ENCODE data around the gene ERV3-1.
"Not testable (repeated sequence)": the region's sequence is repeated elsewhere in the genome, so short reads cannot be mapped to it uniquely, and the experiment has no call there.

ERV3-1 gene, protein sequence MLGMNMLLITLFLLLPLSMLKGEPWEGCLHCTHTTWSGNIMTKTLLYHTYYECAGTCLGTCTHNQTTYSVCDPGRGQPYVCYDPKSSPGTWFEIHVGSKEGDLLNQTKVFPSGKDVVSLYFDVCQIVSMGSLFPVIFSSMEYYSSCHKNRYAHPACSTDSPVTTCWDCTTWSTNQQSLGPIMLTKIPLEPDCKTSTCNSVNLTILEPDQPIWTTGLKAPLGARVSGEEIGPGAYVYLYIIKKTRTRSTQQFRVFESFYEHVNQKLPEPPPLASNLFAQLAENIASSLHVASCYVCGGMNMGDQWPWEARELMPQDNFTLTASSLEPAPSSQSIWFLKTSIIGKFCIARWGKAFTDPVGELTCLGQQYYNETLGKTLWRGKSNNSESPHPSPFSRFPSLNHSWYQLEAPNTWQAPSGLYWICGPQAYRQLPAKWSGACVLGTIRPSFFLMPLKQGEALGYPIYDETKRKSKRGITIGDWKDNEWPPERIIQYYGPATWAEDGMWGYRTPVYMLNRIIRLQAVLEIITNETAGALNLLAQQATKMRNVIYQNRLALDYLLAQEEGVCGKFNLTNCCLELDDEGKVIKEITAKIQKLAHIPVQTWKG

DNA sequence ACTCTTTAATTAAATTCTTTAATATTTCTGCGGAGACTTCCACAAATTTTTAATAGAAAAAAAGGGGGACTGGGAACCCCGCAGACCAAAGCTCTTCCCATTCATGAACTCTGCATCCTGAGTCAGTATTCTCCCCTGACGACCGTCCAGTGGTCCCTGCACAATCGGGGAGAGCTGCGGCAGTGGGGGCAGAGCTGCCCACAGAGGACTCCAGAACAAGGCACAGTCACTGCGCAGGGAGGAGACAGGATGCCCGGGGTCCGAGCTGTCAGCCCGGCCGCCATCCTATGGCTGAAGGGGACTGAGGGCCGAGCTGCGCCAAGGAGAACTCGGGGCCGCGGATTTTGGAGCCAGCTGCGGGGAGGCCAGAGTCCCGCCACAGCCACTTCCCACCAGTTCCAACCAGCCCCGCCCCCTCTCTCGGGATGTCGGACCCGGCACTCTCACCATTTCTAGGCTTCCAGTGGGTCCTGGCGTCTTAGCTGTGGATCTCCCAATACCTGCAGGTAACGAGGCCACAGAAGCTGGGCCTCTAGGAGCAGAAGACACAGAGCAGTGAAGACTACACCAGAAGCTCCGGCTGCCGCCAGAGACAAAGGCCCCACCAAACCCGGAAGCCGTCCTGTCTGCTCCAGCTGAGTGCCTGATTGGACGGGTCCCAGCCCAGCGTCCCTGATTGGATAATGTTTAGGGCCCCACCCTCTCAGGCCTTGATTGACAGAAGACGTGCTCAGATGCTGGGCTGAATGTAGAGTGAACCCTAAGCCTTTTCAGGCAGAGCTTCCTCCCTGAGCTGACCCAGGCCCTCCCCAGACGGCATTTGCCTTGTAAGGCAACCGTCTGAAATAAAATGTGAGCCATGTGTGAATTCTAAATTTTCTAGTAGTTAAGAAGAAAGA, at the start of gene ERV3-1:
TSS of gene ERV3-1 (minus strand) at position 594 of the 899 bp plus-strand sequence. CDS start 13,661 bp downstream, outside the sequence.
- peak; percentile 98 for DNase-seq

DNA sequence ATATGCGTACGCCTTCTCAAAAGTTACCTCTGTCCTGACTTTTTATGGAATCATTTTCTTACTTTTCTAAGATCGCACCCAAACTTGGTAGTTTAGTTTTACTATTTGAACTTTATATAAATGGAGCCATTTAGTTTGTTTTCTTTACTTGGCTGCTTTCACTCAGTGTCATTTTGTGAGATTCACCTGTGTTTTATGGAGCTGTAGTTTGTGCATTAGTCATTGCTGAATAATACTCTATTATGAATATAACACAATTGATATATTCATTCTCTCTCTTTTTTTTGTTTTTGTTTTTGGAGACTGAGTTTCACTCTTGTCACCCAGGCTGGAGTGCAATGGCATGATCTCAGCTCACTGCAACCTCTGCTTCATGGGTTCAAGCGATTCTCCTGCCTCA, 49.3 kb upstream of the ERV3-1 start:
- DNase-seq: not testable (repeated sequence)

DNA sequence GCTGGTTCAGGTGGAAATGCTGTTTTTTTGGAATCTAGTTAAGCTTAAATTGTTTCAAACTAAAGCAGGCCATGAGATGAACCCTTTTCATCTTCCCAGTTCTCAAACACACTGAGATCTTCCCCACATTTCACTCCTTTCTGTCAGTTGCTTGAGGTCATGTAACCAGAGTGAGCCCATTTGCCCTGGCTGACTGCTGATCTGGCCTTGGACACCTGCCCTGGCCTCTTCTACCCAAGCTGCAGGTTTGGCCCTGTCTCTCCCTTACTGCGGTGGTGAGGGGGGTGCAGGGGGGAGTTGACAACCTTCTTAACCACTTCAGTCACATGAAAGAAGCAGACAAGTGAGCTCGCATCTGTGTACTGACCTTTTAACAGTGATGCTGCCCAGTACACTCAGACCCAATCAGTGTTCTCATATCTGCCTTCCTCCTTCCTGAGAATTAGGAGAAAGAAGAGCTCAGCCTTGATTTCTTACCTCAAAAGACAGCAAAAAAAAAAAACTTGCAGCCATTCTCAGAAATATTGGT, 48.0 kb upstream of the ERV3-1 start:
- DNase-seq: not testable (repeated sequence)

DNA sequence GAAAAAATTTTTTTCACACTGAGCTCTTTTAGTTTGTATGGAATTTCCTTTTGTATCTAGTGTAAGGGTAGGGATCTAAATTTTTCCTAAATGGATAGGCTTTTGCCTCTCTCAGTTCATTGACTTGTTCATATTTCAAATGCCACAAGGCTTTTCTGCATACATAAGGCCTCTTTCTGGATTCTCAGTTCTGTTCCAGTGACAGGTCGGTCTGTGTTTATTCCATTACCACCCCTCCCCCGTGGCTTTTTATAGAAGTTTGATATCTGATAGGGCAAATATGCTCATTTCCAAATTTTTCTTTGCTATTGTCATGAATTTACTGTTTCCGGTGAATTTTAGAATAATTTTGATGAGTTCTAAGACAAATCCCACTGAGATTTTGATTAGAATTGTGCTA, 45.2 kb upstream of the ERV3-1 start:
- not testable (repeated sequence) for DNase-seq

DNA sequence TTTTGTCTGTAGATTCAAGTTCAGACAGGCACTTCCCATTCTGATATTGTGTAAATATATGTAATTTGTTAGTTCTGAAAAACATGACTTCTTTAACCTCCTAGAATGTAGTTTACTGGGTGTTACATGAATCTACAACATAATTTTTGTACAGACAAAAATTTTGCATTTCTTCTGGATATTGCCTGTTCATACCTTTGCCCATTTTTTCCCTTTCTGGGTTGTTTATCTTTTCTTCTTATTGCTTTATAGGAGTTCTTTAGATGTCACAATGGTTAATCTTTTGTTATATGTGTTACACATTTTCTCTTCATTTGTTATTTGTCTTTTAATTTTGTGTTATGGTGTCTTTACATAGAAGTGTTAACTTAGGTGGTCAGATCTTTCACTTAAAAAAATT, 44.7 kb upstream of the ERV3-1 start:
- not testable (repeated sequence) for DNase-seq

DNA sequence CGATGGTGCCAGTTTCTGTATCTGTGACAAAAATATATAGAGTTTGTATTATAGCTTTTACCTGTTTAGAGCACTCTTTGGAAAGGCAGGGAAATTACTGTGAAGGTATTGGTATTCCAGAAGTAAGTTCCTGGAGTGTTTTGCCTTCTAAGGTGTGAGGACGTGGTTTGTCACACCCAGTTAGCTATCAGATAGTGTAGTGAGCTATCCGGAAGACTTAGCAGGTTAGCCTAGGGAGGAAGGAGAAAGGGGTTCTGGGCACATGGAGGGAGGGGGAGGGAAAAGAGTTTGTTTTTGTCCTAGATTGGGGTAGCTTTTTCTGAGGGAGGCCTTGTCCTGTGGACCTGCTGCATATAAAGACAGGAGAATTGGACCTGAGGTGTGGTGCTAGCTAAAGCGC, 39.8 kb upstream of the ERV3-1 start:
- not testable (repeated sequence) for DNase-seq

DNA sequence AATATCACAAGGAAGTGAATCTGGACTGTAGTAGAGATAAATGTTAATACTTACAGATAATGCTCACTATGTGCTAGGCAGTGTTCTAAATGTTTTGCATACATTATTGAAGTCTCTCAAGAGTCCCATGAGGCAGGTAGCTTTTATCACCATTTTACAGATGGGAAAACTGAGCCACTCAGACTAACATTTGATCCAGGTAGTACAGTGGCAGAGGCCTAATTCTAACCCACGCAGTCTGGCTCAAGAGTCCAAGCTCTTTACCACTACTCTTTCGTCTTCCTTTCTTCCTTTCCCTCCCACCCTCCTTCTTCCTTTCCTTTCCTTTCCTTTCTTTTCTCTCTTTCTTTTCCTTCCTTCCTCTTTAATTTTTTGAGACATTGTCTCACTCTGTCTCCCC, 39.1 kb upstream of the ERV3-1 start:
- not testable (repeated sequence) for DNase-seq

DNA sequence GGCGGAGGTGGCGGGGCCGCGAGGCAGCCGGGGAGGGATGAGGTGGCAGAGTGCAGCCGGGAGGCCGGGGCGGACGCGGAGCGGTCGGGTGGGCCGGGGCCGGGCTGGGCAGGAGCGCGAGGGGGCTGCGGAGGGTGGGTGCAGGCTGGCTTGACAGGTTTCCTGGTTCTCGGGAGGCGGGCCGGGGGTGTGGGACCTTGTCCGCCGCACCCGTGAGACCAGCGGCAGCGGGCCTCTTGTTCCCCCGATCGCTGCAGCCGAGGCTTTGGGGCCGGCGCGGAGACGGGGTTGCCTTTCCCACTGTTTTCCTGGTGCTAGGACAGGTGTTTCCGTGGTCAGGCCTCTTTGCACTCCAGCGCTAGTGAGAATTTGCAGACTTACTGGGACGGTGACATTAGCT, 32.3 kb upstream of the ERV3-1 start:
- DNase-seq: peak; percentile 65

DNA sequence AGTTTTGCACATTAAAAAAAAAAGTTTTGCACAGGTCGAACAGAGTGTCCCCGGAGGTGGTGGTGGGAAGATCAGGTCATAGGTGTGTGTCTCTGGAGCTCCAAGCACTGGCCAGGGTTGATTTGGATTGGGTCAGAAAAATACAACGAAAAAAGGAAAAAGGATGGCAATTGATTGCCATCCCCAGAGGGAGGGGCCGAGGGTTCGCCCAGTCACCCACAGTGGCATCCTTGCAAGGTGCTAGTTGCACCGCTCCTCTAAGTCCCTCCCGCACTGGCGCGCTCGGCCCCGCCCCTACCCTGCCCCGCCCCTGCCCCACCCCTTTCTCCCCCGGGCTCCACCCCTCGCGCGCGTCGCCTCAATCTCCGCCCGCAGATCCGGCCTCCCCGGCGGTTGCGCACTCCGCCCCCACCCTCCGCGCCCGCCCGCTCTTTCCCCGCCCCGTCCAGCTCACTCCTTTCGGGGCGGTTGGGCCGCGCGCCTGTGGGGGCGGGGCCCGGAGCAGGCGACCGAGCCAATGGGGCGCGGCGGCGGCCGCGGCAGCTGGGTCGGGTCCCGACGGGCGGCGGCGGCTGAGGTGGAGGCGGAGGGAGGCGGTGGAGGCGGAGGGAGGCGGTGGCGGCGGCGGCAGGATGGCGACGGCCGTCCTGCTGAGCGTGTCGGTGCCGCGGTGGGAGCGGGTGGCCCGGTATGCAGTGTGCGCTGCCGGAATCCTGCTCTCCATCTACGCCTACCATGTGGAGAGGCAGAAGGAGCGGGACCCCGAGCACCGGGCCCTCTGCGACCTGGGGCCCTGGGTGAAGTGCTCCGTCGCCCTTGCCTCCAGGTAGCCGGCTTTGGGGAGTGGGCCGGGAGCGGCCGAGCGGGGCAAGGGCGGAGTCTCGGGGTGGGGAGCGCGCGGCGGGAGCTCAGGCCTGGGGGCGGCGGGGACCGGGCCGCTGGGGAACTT, 31.5 kb upstream of the ERV3-1 start:
- peak; percentile 97 for DNase-seq

DNA sequence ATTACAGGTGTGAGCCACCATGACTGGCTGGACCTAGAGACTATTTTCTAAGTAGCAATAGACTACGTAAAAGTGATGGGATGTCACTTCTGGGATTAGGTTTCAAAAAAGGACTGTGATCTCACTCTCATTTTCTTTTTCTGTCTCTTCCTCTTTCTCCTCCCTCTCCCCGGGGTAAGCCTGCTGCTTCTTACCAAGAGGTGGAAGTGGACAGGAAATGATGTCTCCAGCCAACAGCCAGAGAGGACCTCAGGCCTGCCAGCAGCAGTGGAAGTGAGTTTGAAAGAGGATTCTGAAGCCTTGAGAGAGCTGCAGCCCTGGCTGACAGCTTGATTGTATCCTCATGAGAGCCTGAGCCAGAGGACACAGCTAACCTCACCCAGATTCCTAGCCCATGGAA, 30.0 kb upstream of the ERV3-1 start:
- not testable (repeated sequence) for DNase-seq

DNA sequence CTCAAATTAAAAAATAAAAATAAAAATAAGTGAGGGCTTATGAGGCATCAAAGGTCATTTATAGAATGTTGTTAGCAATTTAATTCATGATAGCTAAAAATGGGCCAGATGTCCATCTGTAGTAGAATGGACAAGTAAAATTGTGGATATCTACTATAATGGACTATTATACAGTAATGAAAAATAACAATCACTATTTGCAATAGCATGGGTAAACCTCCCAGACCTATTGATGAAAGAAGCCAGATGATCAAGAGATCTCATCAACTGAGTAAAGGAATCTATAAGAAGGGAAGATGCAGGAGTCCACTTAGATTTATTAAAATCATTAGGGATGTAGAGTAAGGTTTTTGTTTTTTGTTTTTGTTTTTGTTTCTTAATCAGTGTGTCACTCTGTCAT, 29.0 kb upstream of the ERV3-1 start:
- not testable (repeated sequence) for DNase-seq

DNA sequence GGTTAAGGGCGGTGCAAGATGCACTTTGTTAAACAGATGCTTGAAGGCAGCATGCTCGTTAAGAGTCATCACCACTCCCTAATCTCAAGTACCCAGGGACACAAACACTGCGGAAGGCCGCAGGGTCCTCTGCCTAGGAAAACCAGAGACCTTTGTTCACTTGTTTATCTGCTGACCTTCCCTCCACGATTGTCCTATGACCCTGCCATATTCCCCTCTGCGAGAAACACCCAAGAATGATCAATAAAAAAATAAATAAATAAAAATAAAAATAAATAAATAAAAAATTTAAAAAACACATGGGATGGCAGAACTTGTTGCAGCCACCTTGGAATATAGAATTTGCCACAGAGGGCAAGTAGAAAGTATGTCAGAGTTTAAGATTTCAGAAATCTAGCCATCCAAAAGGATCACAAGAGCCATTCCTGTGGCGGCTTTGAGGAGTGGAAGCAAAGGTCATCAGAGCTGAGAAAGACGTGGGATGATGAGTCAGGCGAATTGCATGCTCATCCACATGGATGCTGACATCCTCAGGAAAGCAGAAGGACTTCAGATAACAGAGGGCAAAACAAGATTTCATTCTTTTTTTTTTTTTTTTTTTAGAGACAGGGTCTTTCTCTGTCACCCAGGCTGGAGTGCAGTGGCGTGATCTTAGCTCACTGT, 27.8 kb upstream of the ERV3-1 start:
- DNase-seq: not testable (repeated sequence)

DNA sequence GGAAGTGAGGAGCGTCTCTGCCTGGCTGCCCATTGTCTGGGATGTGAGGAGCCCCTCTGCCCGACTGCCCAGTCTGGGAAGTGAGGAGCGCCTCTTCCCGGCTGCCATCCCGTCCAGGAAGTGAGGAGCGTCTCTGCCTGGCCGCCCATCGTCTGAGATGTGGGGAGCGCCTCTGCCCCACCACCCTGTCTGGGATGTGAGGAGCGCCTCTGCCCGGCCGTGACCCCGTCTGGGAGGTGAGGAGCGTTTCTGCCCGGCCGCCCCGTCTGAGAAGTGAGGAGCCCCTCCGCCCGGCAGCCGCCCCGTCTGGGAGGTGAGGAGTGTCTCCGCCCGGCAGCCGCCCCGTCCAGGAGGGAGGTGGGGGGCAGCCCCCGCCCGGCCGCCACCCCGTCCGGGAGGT, 26.9 kb upstream of the ERV3-1 start:
- not testable (repeated sequence) for DNase-seq

DNA sequence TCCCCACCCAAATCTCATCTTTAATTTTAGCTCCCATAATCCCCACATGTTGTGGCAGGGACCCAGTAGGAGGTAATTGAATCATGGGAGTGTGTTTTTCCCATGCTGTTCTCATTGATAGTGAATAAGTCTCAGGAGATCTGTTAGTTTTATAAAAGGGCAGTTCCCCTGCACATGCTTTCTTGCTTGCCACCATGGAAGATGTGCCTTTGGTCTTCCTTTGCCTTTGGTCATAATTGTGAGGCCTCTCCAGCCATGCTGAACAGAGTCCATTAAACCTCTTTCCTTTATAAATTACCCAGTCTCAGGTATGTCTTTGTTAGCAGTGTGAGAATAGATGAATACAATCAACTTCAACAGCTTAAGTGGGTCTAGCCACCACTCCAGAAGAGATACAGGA, 18.5 kb upstream of the ERV3-1 start:
- DNase-seq: not testable (repeated sequence)

DNA sequence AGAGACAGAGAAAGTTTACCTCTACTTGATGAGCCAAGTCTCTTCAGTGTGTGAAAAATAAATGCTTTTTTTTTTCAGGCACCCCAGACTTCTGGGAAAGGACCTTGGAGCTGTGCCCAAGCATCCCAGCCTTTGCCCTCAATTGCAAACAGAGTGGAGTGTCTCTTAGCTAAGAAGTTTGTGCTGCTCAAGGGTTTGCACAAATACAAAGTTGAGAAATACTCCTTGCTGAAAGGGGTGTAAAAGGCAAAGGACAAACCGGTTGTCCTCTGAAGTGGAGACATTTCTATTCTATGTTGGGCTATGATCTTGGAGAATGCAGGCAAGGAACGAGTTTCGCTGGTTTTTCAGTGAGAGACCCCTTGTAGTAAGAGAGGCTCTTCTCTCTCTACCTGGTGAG, 14.5 kb upstream of the ERV3-1 start:
- DNase-seq: not testable (repeated sequence)

DNA sequence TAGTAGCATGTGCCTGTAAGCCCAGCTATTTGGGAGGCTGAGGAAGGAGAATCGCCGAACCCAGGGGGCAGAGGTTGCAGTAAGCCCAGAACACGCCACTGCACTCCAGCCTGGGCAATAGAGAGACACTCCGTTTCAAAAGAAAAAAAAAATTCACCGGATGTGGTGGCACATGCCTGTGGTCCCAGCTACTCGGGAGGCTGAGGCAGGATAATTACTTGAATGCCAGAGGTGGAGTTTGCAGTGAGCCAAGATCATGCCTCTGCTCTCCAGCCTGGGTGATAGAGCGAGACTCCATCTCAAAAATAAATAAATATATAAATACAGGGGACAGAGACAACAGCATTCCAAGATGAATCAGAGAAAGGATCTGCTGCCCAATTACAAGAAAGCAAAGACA, 3.4 kb upstream of the ERV3-1 start:
- not testable (repeated sequence) for DNase-seq

DNA sequence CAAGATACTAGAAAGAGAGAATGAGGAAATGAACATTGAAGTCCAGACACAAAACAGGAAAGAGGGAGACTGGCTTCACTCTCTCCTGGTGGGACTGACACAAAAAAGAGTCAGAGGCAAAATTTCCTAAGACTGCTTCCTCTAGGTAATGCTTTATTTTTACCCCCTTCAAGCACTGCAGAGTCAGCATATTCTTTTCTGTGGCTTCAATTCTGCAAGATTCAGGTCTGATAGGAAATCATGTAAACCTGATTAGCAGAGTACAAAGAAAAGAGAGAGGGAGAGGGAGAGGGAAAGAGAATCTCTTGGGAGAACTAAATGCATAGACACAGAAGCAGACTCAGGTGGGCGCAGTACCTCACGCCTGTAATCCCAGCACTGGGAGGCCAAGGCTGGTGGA, 2.9 kb upstream of the ERV3-1 start:
- not testable (repeated sequence) for DNase-seq

DNA sequence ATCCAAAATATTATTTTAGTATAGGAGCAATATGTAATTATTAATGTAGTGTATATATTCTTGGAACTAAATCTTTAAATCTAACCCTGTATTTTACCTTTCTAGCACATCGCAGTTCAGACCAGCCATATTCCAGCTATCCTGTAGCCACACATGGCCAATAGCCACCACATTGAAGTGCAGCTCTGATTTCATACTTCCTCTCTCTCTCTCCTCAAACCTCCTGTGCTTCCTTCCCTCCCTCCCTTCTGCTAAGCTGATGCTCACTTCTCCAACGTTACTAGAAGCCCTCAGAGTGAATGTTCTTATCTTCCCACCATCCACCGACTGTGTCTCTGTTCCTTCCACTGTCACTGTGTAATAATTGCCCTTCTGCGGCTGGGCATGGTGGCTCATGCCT, 549 bp upstream of the ERV3-1 start:
- DNase-seq: peak; percentile 21

DNA sequence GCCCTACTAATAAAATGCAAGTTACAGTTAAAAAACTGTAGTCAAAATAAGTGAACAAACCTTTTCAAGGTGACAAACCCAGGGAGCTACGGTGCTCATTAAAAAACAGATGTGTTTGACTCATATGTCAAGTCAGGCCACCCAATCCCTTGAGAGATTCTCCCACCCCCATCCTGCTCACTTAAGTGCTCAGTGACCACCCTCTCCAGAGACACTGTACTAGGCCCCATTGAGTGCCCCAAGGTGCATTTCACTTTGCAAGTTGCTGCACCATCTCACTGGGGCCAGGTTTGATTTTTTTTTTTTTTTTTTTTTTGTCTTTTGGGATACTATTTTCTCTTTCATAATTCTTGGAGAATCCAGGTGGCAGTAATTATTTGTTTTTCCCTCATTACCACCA, 1.9 kb downstream of the ERV3-1 start:
- DNase-seq: peak; percentile 9

DNA sequence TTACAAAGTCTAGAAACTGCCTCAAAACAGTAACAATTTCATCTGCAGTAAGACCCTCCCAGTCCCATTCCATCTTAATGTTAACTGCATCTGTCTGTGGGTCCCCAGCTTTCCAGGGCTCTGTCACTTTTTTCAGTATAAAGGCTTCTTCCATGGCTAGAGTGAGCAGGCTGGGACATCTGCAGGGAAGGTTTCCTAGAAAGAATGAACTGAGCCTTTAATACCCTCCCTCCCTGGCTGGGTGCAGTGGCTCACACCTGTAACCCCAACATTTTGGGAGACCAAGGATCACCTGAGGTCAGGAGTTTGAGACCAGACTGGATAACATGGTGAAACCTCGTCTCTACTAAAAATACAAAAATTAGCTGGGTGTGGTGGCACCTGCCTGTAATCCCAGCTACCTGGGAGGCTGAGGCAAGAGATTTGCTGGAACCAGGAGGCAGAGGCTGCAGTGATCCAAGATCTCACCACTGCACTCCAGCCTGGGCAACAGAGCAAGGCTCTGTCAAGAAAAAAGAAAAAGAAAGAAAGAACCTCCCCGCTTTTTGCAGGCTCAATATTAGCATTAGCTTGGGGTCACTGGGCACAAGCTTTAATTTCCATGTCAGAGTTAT, 3.4 kb downstream of the ERV3-1 start:
- no peak for DNase-seq

DNA sequence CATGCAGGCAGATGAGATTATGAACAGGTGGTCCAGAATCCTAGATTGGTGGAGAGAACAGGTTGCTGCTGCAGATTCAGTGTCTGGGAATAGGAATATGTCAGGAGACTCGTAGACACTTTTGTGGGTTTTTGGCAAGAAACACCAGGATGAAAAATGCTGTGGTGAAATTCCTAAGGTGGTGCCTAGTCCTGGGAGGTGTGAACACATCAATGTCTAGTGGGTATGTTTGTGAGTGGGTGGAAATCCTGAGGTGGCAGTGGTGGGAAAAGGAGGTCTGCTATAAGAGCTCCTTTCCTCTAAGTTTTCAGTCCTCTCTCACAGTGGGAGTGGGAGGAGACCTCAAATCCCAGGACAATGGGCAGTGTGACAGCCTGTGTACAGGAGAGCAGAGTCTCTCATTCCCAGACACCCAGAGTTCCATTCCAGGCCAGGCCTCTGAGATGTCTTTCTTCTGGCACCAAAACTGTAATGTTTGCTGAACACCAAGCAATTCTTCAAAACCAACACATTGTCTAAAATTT, 5.1 kb downstream of the ERV3-1 start:
- no peak for DNase-seq
